ENCODE measurements around the gene GPR132. TPM values are rescaled to one million over a fixed set of nuclear protein-coding genes. Genes with fewer than 3 reads are reported as not detected.

The GPR132 gene
- total RNA-seq, 1 experiment from 2014 or later = 0.10 TPM

DNA sequence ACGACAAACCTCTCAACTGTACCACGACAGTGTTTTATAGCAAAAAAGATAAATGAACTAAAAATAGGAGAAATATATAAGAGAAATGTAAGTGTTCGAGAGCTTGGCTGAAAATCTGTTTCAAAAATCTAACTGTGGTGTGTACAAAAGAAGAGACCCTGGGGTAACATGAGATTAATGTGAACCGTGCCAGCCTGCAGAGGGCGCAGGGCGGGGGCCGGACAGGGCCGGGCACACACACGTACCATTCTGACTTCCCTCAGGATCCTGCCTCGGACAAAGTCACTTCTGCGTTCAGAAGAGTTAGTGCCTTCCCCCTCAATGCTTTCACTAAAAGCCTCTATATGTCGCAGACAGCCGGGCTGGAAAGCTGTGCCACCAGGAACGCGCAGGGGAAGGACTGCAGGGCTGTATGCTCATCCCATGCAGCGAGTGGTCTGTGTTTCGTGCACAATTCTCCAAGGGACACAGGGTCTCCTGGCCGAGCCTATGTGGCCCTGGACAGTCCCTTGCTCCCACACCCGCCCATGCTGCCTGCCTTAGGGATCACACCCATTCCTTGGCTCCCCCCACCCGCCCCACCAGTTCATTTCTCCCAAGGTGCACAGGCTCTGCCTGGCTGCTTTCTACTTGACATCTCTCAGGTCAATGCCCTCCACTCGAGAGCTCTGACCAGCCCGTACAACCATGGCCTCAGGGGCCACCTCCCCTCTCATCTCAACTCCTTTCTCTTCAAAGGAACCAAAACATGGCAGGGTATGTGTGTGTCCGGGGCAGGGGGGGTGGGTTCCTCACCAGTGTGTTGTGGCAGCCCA, 52.9 kb downstream of the GPR132 start:
- Histone ChIP-seq H3K4me2 (ENCODE audit: low read length) (no peak overlapping the region), H3K27me3 (ENCODE audit: insufficient read depth, low read length) (no peaks in the 10 kb centered on the region), H3K9me3 (ENCODE audit: control insufficient read depth in 1 of 2, insufficient read depth in 1 of 2, low read depth in 1 of 2, low read length in 2 of 2) (no peaks in the 10 kb centered on the region), H4K20me1 (ENCODE audit: insufficient read depth) (peaks cover 32% of the 10 kb centered on the region; the same call in 1 of the 2 replicates), H3K9me2 (ENCODE audit: insufficient read depth) (no peaks in the 10 kb centered on the region), H3K9ac (ENCODE audit: low read length) (no peak overlapping the region), H3K4me1 (ENCODE audit: control insufficient read depth in 1 of 2, insufficient read depth in 2 of 2, low read length in 2 of 2) (peaks cover 3 to 6% of the 10 kb centered on the region in 2 experiments; a peak in 2 of 4 replicates), H3K4me3 (replicated peaks in 1 of 2; ENCODE audit: low read depth in 1 of 2, low read length in 2 of 2) (no peak overlapping the region), H2AFZ (ENCODE audit: low read depth, low read length, poor library complexity, severe bottlenecking) (no peak overlapping the region), H3K36me3 (ENCODE audit: control insufficient read depth in 1 of 2, insufficient read depth in 2 of 2, low read length in 2 of 2) (peaks cover 29 to 38% of the 10 kb centered on the region in 2 experiments), H3K79me2 (ENCODE audit: insufficient read depth, low read length) (peaks cover 90% of the 10 kb centered on the region), H3K27ac (ENCODE audit: low read depth, low read length) (no peak overlapping the region)
- DNase-seq (ENCODE audit: low read depth, low spot score) = no peak
- no TSS peak for BruUV-seq (replicated peaks)
- POLR2A ChIA-PET = interaction anchor here (1.4 kb wide), 1 partner anchor 9 kb away, joined by 3 read pairs; the partner anchor contains the start of gene CDCA4
- intact Hi-C loops (cut with micrococcal nuclease) = no loop called here
- no peak for TF ChIP-seq YY1 (IDR thresholded peaks at IDR 0.05; ENCODE audit: extremely low read depth, insufficient replicate concordance, low read depth, low read length)
- TF ChIP-seq, protein P1, sequence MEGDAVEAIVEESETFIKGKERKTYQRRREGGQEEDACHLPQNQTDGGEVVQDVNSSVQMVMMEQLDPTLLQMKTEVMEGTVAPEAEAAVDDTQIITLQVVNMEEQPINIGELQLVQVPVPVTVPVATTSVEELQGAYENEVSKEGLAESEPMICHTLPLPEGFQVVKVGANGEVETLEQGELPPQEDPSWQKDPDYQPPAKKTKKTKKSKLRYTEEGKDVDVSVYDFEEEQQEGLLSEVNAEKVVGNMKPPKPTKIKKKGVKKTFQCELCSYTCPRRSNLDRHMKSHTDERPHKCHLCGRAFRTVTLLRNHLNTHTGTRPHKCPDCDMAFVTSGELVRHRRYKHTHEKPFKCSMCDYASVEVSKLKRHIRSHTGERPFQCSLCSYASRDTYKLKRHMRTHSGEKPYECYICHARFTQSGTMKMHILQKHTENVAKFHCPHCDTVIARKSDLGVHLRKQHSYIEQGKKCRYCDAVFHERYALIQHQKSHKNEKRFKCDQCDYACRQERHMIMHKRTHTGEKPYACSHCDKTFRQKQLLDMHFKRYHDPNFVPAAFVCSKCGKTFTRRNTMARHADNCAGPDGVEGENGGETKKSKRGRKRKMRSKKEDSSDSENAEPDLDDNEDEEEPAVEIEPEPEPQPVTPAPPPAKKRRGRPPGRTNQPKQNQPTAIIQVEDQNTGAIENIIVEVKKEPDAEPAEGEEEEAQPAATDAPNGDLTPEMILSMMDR (IDR thresholded peaks at IDR 0.05 in 2 of 3, conservative IDR thresholded peaks at IDR 0.05 in 1 of 3; ENCODE audit: borderline replicate concordance in 1 of 3, insufficient read depth in 1 of 3, low read depth in 2 of 3, low read length in 2 of 3) = peak; percentile 16 to 42 (median 33); a peak in 4 of 6 replicates
- RAD21 ChIA-PET (ENCODE audit: low non-redundant PET in 1 of 2, low total read pairs in 2 of 2, uncharacterized antibody in 2 of 2, unreplicated experiment in 2 of 2) = no interaction called here
- CTCF ChIA-PET = no interaction called here
- peak; percentile 39; the same call in 1 of the 2 replicates for ATAC-seq

DNA sequence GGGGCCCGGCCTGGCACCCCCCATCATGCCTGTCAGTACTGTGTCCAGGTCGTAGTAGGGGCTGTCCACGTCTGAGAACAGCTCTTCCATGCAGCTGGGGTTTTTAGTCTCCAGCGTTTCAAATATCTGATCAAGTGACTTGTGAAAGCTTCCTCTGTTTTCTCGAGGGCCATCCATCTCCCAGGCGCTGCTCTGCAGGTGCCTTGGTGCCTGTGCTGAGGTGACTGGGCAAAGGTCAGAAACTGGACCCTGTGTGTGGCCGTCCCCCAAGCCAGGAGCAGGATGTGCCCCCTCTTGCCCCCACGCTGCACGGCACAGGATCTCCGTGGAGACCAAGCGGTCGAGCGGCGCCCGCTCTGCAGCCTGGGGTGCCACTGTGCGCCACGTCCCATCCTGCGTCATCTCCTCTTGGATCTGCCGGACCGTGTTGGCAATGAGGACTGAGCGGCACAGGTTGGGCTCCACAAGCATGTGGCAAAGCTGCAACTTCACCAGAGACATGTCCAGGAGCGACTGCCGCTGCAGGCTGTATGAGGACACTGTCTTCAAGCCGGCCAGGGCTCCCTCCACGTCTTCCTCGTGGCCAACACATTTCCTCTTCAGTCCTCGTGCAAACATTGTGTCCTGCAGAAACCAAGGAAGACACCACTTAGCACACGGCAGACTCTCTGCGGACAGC, 53.8 kb downstream of the GPR132 start:
- Histone ChIP-seq H3K4me1 (ENCODE audit: control insufficient read depth in 1 of 2, insufficient read depth in 2 of 2, low read length in 2 of 2) (peaks cover under 1 to 3% of the 10 kb centered on the region in 2 experiments; a peak in 1 of 4 replicates), H3K4me3 (replicated peaks in 1 of 2; ENCODE audit: low read depth in 1 of 2, low read length in 2 of 2) (no peak overlapping the region), H3K9me2 (ENCODE audit: insufficient read depth) (no peaks in the 10 kb centered on the region), H3K36me3 (ENCODE audit: control insufficient read depth in 1 of 2, insufficient read depth in 2 of 2, low read length in 2 of 2) (peaks cover 29 to 32% of the 10 kb centered on the region in 2 experiments), H3K9ac (ENCODE audit: low read length) (no peak overlapping the region), H3K79me2 (ENCODE audit: insufficient read depth, low read length) (peaks cover 81% of the 10 kb centered on the region), H2AFZ (ENCODE audit: low read depth, low read length, poor library complexity, severe bottlenecking) (no peak overlapping the region), H3K27me3 (ENCODE audit: insufficient read depth, low read length) (no peaks in the 10 kb centered on the region), H4K20me1 (ENCODE audit: insufficient read depth) (peaks cover 25% of the 10 kb centered on the region; the same call in 1 of the 2 replicates), H3K4me2 (ENCODE audit: low read length) (no peak overlapping the region), H3K27ac (ENCODE audit: low read depth, low read length) (no peak overlapping the region), H3K9me3 (ENCODE audit: control insufficient read depth in 1 of 2, insufficient read depth in 1 of 2, low read depth in 1 of 2, low read length in 2 of 2) (no peaks in the 10 kb centered on the region)
- ATAC-seq (no peak), DNase-seq (ENCODE audit: low read depth, low spot score) (no peak)
- ChIA-PET POLR2A (interaction anchor here (1.4 kb wide), 1 partner anchor 9 kb away, joined by 3 read pairs; the partner anchor contains the start of gene CDCA4), CTCF (no interaction called here), RAD21 (ENCODE audit: low non-redundant PET in 1 of 2, low total read pairs in 2 of 2, uncharacterized antibody in 2 of 2, unreplicated experiment in 2 of 2) (no interaction called here)
- intact Hi-C loops (cut with micrococcal nuclease) = no loop called here
- no TSS peak for BruUV-seq (replicated peaks)
- TF ChIP-seq, protein P2, sequence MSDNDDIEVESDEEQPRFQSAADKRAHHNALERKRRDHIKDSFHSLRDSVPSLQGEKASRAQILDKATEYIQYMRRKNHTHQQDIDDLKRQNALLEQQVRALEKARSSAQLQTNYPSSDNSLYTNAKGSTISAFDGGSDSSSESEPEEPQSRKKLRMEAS (IDR thresholded peaks at IDR 0.05) = no peak
- no peak for TF ChIP-seq POLR2A (IDR thresholded peaks at IDR 0.05; ENCODE audit: borderline replicate concordance, extremely low read depth, insufficient read depth, insufficient read length)
- no peak for TF ChIP-seq SRF (IDR thresholded peaks at IDR 0.05; ENCODE audit: low read depth)
- TF ChIP-seq ELF1 (IDR thresholded peaks at IDR 0.05; ENCODE audit: borderline replicate concordance, low read depth) = no peak
- no peak for TF ChIP-seq JUND (IDR thresholded peaks at IDR 0.05)
- no peak for TF ChIP-seq EZH2phosphoT487 (IDR thresholded peaks at IDR 0.05; ENCODE audit: borderline replicate concordance)
- no peak for TF ChIP-seq TCF7L2 (IDR thresholded peaks at IDR 0.05; ENCODE audit: borderline replicate concordance, extremely low read depth, insufficient read depth, insufficient read length)
- TF ChIP-seq, protein P3, sequence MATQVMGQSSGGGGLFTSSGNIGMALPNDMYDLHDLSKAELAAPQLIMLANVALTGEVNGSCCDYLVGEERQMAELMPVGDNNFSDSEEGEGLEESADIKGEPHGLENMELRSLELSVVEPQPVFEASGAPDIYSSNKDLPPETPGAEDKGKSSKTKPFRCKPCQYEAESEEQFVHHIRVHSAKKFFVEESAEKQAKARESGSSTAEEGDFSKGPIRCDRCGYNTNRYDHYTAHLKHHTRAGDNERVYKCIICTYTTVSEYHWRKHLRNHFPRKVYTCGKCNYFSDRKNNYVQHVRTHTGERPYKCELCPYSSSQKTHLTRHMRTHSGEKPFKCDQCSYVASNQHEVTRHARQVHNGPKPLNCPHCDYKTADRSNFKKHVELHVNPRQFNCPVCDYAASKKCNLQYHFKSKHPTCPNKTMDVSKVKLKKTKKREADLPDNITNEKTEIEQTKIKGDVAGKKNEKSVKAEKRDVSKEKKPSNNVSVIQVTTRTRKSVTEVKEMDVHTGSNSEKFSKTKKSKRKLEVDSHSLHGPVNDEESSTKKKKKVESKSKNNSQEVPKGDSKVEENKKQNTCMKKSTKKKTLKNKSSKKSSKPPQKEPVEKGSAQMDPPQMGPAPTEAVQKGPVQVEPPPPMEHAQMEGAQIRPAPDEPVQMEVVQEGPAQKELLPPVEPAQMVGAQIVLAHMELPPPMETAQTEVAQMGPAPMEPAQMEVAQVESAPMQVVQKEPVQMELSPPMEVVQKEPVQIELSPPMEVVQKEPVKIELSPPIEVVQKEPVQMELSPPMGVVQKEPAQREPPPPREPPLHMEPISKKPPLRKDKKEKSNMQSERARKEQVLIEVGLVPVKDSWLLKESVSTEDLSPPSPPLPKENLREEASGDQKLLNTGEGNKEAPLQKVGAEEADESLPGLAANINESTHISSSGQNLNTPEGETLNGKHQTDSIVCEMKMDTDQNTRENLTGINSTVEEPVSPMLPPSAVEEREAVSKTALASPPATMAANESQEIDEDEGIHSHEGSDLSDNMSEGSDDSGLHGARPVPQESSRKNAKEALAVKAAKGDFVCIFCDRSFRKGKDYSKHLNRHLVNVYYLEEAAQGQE (IDR thresholded peaks at IDR 0.05; ENCODE audit: low read depth) = no peak
- TF ChIP-seq CEBPB (IDR thresholded peaks at IDR 0.05; ENCODE audit: low read depth) = no peak
- TF ChIP-seq EZH2 (IDR thresholded peaks at IDR 0.05) = no peak
